HCT116 (cell line): ENCODE measurements around the gene MED27. TPM values are rescaled to one million over a fixed set of nuclear protein-coding genes. Genes with fewer than 3 reads are reported as not detected.

Experiments used
- ATAC-seq: fragments of 200-7000 bp; cut with Tn5 transposase; 2 replicates; pipeline ENCODE4 v1.9.1; 2020; ENCODE audit warnings: mild to moderate bottlenecking, moderate library complexity
- BruUV-seq: library from RNA; stranded (reverse); fragments of 400-500 nt; replicated peaks from 2 replicates; lab custom pipeline; 2021; lab: Mats Ljungman, UMichigan
- CTCF ChIA-PET: fragments of 300-600 bp; sonication (Branson Sonifier 250); formaldehyde crosslinking; loops from one replicate; lab custom pipeline; 2021; ENCODE audit warnings: antibody characterized with exemption; lab: Charles Lee
- POLR2A ChIA-PET: fragments of 300-600, 350-600 bp; sonication (Branson Sonifier 250); formaldehyde crosslinking; loops from one replicate; lab custom pipeline; 2021; ENCODE audit warnings: antibody characterized with exemption; lab: Charles Lee
- RAD21 ChIA-PET, 2 experiments: fragments of 300-600 bp; sonication (Branson Sonifier 250); formaldehyde crosslinking; loops; one replicate each; lab custom pipeline; 2023; ENCODE audit warnings: low total read pairs in 2 of 2; ENCODE audit not compliant: uncharacterized antibody in 2 of 2, unreplicated experiment in 2 of 2, low non-redundant PET in 1 of 2; lab: Charles Lee
- DNase-seq: peaks from one replicate; pipeline ENCODE4 v3.0.0-alpha.2; 2010; ENCODE audit warnings: low read depth, low spot score
- H2AFZ ChIP-seq: fragments of 200-600 bp; shearing (Covaris generic), sonication (generic); 2 replicates; pipeline ENCODE4 v1.6.1; 2017; ENCODE audit warnings: low read depth, mixed run types, mixed read lengths, antibody characterized with exemption, low read length; ENCODE audit not compliant: poor library complexity, severe bottlenecking
- H3K27ac ChIP-seq: 2 replicates; pipeline ENCODE4 v1.5.1; 2012; ENCODE audit warnings: low read depth, low read length
- H3K27me3 ChIP-seq: fragments of 200-600 bp; sonication (generic); 2 replicates; pipeline ENCODE4 v1.6.1; 2016; ENCODE audit warnings: mixed run types, low read length, mixed read lengths; ENCODE audit not compliant: insufficient read depth
- H3K36me3 ChIP-seq, 2 experiments: fragments of 200-500 bp in 1 of 2; fragments of 200-600 bp in 1 of 2; sonication (Bioruptor generic) in 1 of 2; sonication (generic) in 1 of 2; 2 replicates each; pipeline versions ENCODE4 v1.5.1 to v1.6.1; 2014 to 2016; ENCODE audit warnings: low read length in 2 of 2, inconsistent platforms in 1 of 2, mixed read lengths in 1 of 2, mixed run types in 1 of 2; ENCODE audit not compliant: insufficient read depth in 2 of 2, control insufficient read depth in 1 of 2
- H3K4me1 ChIP-seq, 2 experiments: fragments of 200-600 bp in 1 of 2; sonication (generic) in 1 of 2; 2 replicates each; pipeline versions ENCODE4 v1.5.1 to v1.6.1; 2012 to 2017; ENCODE audit warnings: low read length in 2 of 2, inconsistent platforms in 1 of 2, mild to moderate bottlenecking in 1 of 2, mixed read lengths in 1 of 2, mixed run types in 1 of 2, moderate library complexity in 1 of 2; ENCODE audit not compliant: insufficient read depth in 2 of 2, control insufficient read depth in 1 of 2
- H3K4me2 ChIP-seq: fragments of 200-600 bp; sonication (generic); 2 replicates; pipeline ENCODE4 v1.6.1; 2017; ENCODE audit warnings: mixed run types, low read length, mixed read lengths
- H3K4me3 ChIP-seq, 2 experiments: fragments of 200-600 bp in 1 of 2; sonication (generic) in 1 of 2; replicated peaks in 1 of 2; 2 replicates each; pipeline ENCODE4 v1.5.1; 2011 to 2016; ENCODE audit warnings: low read length in 2 of 2, control low read depth in 1 of 2, low read depth in 1 of 2, mild to moderate bottlenecking in 1 of 2, mixed read lengths in 1 of 2, mixed run types in 1 of 2
- H3K79me2 ChIP-seq: fragments of 200-600 bp; sonication (generic); 2 replicates; pipeline ENCODE4 v1.6.1; 2017; ENCODE audit warnings: mild to moderate bottlenecking, mixed run types, low read length, moderate library complexity, mixed read lengths; ENCODE audit not compliant: insufficient read depth
- H3K9ac ChIP-seq: fragments of 200-600 bp; sonication (generic); 2 replicates; pipeline ENCODE4 v1.6.1; 2016; ENCODE audit warnings: low read length, mixed read lengths
- H3K9me2 ChIP-seq: fragments of 200-600 bp; sonication (generic), shearing (Covaris generic); 2 replicates; pipeline ENCODE4 v1.6.1; 2017; ENCODE audit warnings: mixed run types, mild to moderate bottlenecking, moderate library complexity; ENCODE audit not compliant: insufficient read depth
- H3K9me3 ChIP-seq, 2 experiments: fragments of 200-500 bp in 1 of 2; fragments of 200-600 bp in 1 of 2; sonication (Bioruptor generic) in 1 of 2; sonication (generic) in 1 of 2; 2 replicates each; pipeline ENCODE4 v1.6.1; 2014 to 2017; ENCODE audit warnings: low read length in 2 of 2, mixed read lengths in 2 of 2, inconsistent platforms in 1 of 2, low read depth in 1 of 2, mild to moderate bottlenecking in 1 of 2, mixed run types in 1 of 2, moderate library complexity in 1 of 2; ENCODE audit not compliant: control insufficient read depth in 1 of 2, insufficient read depth in 1 of 2
- H4K20me1 ChIP-seq: fragments of 200-600 bp; sonication (generic), shearing (Covaris generic); 2 replicates; pipeline ENCODE4 v1.6.1; 2017; ENCODE audit warnings: mixed run types, mild to moderate bottlenecking, moderate library complexity; ENCODE audit not compliant: insufficient read depth
- FOSL1 ChIP-seq: IDR thresholded peaks from 2 replicates; pipeline ENCODE4 v1.6.1; 2012; ENCODE audit warnings: low read depth
- JUND ChIP-seq: IDR thresholded peaks from 2 replicates; pipeline ENCODE4 v1.6.1; 2012
- SP1 ChIP-seq: IDR thresholded peaks from 2 replicates; pipeline ENCODE4 v1.6.1; 2012; ENCODE audit warnings: low read depth
- SRF ChIP-seq: IDR thresholded peaks from 2 replicates; pipeline ENCODE4 v1.6.1; 2012; ENCODE audit warnings: low read depth
- ZBTB33 ChIP-seq: IDR thresholded peaks from 2 replicates; pipeline ENCODE4 v1.6.1; 2011; ENCODE audit warnings: mild to moderate bottlenecking, low read length, moderate library complexity; ENCODE audit not compliant: insufficient replicate concordance; ENCODE audit errors: extremely low read depth
- ZFX ChIP-seq: fragments of 450-650 bp; IDR thresholded peaks from 2 replicates; pipeline ENCODE4 v1.6.1; 2017
- intact Hi-C: fragments of 100-400 bp; cut with micrococcal nuclease; formaldehyde crosslinking; loops from 2 replicates; pipeline ENCODE4 v1.10.0; 2022
- total RNA-seq: library from RNA; stranded (reverse); gene quantifications from one replicate; pipeline ENCODE4 v1.2.1, GENCODE V29; 2021; ENCODE audit not compliant: unreplicated experiment
- TF ChIP-seq, protein P1 (sequence below), 3 experiments: fragments of 200-600 bp in 1 of 3; sonication (generic) in 1 of 3; IDR thresholded peaks in 2 of 3; conservative IDR thresholded peaks in 1 of 3; 2 replicates each; pipeline ENCODE4 v1.5.1; 2012 to 2017; ENCODE audit warnings: low read depth in 2 of 3, low read length in 2 of 3, antibody characterized with exemption in 1 of 3, borderline replicate concordance in 1 of 3, control low read depth in 1 of 3, mild to moderate bottlenecking in 1 of 3, mixed read lengths in 1 of 3, mixed run types in 1 of 3, moderate library complexity in 1 of 3; ENCODE audit not compliant: insufficient read depth in 1 of 3
- TF ChIP-seq, protein P2 (sequence below): IDR thresholded peaks from 2 replicates; pipeline ENCODE4 v1.6.1; 2012
- TF ChIP-seq, protein P3 (sequence below): IDR thresholded peaks from 2 replicates; pipeline ENCODE4 v1.6.1; 2012; ENCODE audit warnings: low read depth

Gene MED27
- total RNA-seq, 1 experiment from 2014 or later, result 26.9 TPM

DNA sequence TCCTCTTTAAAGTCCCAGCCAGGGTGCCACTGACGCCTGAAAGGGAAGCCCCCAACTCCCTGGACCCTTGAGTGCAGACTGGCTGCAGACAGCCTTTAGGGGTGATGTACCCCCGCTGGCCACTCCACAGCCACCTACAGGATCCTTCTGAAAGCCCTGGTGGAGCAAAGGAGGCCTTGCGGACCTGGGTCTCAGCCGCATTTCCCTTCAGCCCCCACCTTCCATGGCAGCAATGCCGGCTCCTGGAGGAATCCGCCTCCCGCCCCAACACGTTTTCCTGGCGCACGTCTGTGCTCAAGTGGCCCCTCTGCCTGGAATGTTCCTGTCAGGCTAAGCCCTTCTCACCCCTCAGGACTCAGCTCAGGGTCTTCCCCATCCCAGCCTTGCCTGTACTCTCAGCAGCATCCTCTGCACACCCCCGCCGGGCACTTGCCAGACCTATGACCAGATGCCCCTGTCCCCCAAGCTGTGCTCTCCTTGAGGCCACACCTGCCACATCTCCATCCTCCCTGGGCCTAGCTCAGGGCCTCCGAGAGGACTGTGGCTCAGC is 205.7 kb downstream of the MED27 start:
- intact Hi-C loops, result no loop called here
- CTCF ChIA-PET, result no interaction called here
- ATAC-seq, result no peak
- no peak for TF ChIP-seq ZFX
- no peak for TF ChIP-seq FOSL1
- no peak for TF ChIP-seq ZBTB33
- TF ChIP-seq JUND, result no peak
- TF ChIP-seq, protein P1, sequence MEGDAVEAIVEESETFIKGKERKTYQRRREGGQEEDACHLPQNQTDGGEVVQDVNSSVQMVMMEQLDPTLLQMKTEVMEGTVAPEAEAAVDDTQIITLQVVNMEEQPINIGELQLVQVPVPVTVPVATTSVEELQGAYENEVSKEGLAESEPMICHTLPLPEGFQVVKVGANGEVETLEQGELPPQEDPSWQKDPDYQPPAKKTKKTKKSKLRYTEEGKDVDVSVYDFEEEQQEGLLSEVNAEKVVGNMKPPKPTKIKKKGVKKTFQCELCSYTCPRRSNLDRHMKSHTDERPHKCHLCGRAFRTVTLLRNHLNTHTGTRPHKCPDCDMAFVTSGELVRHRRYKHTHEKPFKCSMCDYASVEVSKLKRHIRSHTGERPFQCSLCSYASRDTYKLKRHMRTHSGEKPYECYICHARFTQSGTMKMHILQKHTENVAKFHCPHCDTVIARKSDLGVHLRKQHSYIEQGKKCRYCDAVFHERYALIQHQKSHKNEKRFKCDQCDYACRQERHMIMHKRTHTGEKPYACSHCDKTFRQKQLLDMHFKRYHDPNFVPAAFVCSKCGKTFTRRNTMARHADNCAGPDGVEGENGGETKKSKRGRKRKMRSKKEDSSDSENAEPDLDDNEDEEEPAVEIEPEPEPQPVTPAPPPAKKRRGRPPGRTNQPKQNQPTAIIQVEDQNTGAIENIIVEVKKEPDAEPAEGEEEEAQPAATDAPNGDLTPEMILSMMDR (IDR thresholded peaks at IDR 0.05 in 2 of 3, conservative IDR thresholded peaks at IDR 0.05 in 1 of 3; ENCODE audit: borderline replicate concordance in 1 of 3, insufficient read depth in 1 of 3, low read depth in 2 of 3, low read length in 2 of 3), result no peak
- TF ChIP-seq, protein P2, sequence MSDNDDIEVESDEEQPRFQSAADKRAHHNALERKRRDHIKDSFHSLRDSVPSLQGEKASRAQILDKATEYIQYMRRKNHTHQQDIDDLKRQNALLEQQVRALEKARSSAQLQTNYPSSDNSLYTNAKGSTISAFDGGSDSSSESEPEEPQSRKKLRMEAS, result no peak
- no peak for TF ChIP-seq SRF
- no peak for TF ChIP-seq SP1
- TF ChIP-seq, protein P3, sequence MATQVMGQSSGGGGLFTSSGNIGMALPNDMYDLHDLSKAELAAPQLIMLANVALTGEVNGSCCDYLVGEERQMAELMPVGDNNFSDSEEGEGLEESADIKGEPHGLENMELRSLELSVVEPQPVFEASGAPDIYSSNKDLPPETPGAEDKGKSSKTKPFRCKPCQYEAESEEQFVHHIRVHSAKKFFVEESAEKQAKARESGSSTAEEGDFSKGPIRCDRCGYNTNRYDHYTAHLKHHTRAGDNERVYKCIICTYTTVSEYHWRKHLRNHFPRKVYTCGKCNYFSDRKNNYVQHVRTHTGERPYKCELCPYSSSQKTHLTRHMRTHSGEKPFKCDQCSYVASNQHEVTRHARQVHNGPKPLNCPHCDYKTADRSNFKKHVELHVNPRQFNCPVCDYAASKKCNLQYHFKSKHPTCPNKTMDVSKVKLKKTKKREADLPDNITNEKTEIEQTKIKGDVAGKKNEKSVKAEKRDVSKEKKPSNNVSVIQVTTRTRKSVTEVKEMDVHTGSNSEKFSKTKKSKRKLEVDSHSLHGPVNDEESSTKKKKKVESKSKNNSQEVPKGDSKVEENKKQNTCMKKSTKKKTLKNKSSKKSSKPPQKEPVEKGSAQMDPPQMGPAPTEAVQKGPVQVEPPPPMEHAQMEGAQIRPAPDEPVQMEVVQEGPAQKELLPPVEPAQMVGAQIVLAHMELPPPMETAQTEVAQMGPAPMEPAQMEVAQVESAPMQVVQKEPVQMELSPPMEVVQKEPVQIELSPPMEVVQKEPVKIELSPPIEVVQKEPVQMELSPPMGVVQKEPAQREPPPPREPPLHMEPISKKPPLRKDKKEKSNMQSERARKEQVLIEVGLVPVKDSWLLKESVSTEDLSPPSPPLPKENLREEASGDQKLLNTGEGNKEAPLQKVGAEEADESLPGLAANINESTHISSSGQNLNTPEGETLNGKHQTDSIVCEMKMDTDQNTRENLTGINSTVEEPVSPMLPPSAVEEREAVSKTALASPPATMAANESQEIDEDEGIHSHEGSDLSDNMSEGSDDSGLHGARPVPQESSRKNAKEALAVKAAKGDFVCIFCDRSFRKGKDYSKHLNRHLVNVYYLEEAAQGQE, result no peak
- H3K4me1 ChIP-seq, result no peaks in the 10 kb centered on the region
- no peaks in the 10 kb centered on the region for H4K20me1 ChIP-seq
- no peak overlapping the region for H3K27ac ChIP-seq
- BruUV-seq, result no TSS peak
- H3K27me3 ChIP-seq, result no peaks in the 10 kb centered on the region
- H2AFZ ChIP-seq, result no peak overlapping the region
- H3K9me3 ChIP-seq, result no peaks in the 10 kb centered on the region
- H3K79me2 ChIP-seq, result no peaks in the 10 kb centered on the region
- POLR2A ChIA-PET, result no interaction called here
- no peak overlapping the region for H3K4me2 ChIP-seq
- RAD21 ChIA-PET, result no interaction called here
- no peak overlapping the region for H3K9ac ChIP-seq
- no peaks in the 10 kb centered on the region for H3K9me2 ChIP-seq
- no peak for DNase-seq
- no peak overlapping the region for H3K4me3 ChIP-seq
- H3K36me3 ChIP-seq, result no peaks in the 10 kb centered on the region
